Hepatocyte (in vitro differentiated cells): Measurements from ENCODE around the gene RERG.

ENCODE experiments used
- CTCF ChIP-seq: fragments of 200-600 bp; sonication (generic); IDR thresholded peaks from 2 replicates; pipeline ENCODE4 v1.5.1; 2016; ENCODE audit warnings: antibody characterized with exemption, mild to moderate bottlenecking; ENCODE audit not compliant: poor library complexity
- EZH2 ChIP-seq: fragments of 200-600 bp; sonication (generic); IDR thresholded peaks from 2 replicates; pipeline ENCODE4 v1.6.1; 2016; ENCODE audit warnings: antibody characterized with exemption, mild to moderate bottlenecking, borderline replicate concordance

- TF ChIP-seq CTCF: no peak
- no peak for TF ChIP-seq EZH2
Measured at GRCh38 chr12:15180325-15180724, 40.9 kb downstream of the RERG start.
